HUDEP-2 (cell line): ENCODE results near the gene LRP1B.

Experiments used
- DNase-seq, 76 experiments: peaks; one replicate each; lab custom pipeline; 2025; ENCODE audit not compliant: unreplicated experiment in 76 of 76; lab: John Stamatoyannopoulos, UW

Gene LRP1B

DNA sequence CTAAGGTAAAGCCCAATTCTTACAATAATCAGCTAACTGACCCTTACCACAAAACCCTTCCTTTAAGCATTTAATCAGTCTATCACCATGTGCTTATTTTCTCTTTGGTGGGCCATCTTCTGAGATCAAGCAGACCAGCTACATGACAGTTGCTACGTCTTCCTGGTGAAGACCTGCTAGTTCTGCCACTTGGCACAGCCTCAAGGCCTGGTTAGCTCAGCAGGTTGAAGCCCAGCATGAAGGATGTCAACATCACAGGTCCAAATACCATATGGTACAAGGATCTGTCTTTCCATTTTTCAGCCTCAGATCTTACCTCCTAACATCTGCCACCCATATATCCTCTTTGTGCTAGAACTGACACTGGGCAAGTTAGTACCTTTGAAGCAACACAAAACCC, 636.9 kb downstream of the LRP1B start:
- no peak for DNase-seq

DNA sequence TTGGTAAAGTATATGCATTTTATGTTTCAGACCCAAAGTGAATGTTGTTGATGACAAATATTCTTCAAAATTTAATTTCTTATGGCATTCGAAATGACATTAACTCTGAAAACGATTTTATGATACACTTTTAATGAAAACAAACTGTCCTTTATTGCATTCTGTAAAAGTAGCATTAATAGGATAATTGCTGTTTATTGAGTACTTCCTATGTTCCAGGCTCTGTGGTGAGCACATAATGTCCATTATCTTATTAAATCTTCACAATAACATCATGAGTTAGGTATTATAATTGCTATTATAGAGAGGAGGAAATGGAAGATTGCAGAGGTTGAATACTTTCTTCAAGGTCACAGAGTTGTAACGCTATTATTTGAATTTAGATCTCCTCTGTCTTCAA, 638.0 kb downstream of the LRP1B start:
- DNase-seq, result no peak

DNA sequence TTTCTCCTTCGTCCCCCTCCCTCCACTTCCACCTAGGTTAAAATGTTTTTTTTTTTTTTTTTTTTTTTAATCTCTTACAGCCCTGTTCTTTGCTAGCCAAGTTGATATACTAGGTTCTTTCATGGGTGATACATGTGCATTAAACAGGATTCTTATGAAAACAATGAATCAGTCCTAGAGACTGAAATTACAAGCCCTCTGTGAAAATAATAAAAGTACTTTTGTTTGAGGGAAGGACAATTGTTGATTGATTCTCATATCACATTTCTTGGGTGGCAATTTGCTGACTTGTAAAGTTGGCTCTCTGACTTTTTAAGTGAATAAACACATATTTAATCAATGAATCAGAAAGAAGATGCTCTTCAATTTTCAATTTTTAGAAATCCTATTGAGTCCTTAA, 639.9 kb downstream of the LRP1B start:
- no peak for DNase-seq

DNA sequence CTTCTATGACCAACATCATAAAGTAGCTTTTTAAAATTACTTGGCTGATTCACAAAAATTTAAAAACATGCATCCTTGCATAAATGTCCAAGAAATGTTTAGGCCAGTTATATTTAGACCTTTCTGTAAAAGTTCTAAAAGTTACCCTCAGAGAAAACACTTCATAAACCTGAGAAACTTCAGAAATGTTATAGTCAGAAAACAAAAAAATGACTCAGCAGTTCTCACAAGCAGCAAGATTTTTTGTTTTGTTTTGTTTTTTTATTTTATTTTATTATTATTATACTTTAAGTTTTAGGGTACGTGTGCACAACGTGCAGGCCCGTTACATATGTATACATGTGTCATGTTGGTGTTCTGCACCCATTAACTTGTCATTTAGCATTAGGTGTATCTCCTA, 648.1 kb downstream of the LRP1B start:
- DNase-seq, result no peak

DNA sequence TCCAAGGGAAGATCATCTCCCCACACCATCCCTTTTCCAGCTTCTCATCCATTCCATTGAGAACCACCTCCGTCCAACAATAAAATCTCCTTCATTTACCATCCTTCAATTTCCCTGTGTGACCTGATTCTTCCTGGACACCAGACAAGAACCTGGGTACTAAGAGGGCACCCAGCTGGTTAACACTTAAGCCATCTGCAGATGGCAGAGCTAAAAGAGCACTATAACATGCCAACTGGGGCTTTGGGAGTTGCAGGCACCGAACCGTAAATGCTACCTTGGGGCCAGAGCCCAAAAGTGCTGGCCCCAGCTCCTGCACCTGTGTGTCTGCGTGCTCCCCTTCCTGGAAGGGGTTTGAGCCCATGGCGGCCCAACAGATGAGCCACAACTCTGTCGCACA, 655.0 kb downstream of the LRP1B start:
- no peak for DNase-seq

DNA sequence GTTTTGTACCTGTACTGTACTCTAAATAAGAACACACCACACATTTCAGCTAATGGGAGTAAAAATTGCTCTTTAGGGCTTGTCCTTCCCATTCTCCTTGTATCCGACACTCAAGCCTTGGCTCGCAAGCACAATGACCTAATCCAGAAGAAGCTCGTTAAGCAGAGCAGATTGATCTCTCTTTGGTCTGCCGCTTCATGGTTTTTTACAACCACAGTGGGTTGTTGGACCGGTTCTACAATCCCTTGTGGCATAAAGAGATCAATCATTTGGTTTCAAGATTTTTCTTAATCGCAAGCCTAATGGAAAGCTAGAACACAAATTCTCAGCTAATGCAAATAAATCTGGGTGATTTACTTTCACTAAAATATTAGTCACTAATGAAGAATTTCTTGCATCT, 662.1 kb downstream of the LRP1B start:
- no peak for DNase-seq

DNA sequence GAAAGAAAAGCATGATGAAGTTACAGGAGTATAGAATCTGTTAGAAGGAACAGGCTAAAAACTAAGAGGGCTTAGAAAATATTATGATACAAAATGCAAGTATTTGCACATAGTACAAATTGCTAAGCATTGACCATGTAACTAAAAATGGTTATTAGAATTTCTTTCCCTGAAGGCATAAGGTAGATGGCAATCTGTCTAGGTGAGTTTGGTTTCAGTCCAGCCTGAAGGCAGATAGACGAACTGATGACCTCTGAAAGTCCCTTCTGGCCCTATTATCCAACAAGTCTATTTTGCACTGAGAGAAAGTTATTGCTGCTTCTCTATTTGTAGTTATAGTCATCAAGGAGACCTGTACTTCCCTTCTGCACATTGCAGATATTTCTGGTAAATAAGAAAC, 663.5 kb downstream of the LRP1B start:
- DNase-seq, result no peak

DNA sequence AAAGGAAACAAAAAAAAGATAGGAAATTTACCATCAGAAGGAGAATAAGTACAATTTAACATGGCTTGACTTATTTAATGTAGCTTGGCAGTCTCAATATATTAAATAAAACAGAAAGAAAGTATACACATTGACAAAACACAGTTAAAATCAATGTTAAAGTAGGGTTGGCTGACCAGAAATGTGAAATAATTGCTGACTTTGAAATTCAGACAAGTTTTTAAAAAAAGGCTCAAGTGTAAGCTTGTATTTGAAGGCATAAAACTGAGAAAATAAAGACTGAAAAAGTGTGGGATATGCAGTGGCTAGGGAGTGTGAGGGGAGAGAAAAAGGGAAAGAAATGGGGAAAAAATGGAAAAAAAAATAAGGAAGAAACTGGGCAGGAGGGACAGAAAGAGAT, 665.8 kb downstream of the LRP1B start:
- no peak for DNase-seq

DNA sequence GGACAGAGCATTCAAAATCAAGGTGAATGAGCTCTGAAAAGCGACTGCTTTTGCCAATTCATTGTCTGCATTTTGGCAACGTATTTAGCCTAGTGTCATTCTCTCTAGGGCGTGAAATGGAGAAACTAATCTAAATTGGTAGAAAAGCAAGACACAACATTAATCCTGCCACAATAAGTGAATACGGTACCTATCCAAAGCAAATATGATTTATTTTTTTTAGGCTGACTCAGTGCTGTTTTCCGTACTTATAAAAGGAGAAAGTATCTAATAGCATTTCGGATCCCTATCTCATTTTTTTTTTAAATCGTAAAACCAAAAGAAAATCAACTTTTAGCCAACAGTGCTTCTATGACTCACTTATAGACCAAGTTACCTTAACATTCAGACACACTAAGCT, 672.5 kb downstream of the LRP1B start:
- DNase-seq, result no peak

DNA sequence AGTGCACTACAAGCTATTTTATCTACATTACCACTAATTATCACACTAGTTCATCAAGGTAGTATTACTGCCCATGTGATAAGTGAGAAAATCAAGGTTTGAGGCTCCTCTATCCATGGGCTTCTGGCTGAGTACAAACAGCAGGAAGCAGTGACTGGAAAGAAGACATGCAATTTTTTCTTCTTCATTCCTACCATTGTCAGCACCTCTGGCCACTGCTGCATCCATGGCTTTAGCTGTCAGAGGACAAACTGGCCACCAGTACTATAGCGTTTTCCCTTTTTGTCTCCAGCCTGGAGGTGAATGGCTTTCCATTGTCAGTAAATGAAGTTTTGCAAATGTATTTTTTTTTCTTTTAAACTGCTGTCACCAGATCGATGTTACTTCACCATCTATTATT, 674.9 kb downstream of the LRP1B start:
- DNase-seq, result peak in 8 of 76 experiments; percentile 0 to 53 (median 14)

DNA sequence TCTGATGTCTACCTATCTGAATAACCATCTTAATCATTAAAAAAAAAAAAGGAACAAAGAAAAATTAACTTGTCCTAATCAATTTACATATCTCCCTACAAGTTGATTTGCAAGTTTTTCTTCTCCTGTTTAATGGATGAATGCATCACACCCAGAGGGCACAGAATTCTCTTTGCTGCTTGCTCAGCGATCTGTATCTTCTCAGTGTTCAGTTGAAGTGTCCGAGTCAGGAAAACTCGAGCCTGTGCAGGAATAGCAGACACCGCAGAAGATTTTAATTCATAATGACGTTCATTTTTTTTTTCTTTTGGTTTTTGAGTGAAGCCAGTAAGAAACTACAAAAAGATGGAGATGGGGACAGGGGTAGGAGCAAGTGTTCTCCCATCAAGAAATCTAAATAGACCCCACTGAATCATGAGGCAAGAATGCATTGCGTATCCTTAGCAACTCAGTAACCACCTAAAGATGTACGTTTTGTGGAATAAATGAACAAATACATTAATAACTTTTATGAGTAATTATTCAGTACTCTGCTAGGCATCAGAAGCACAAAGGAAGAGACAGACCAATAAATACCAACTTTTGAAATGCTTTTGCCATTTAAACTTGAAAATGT, 675.5 kb downstream of the LRP1B start:
- no peak for DNase-seq

DNA sequence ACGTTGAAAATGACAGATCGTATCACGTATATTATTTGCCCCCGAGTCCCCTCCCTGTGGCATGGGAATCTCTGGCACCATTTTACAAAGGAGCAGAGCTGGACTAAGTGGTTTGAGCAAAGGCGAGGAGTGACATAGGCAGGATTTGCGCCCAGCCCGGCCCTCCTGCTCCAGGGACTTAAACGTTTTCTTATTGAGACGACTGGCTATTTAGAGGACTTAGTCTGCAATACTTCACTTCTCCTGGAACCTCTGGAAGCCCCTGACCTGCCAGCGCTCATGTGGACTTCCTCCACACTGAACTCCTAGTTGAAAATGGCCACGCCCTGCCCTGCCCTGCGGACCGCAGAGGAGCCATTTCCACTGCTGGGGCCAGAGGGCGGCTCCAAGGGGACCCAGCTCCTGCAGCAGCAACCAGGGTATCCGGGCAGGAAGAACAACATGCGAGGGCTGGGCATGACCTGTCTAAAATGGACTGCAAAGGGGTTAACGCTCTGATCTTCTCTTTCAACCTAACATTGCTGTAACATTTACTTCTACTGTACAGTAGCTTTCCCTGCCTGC, 690.7 kb downstream of the LRP1B start:
- DNase-seq, result no peak

DNA sequence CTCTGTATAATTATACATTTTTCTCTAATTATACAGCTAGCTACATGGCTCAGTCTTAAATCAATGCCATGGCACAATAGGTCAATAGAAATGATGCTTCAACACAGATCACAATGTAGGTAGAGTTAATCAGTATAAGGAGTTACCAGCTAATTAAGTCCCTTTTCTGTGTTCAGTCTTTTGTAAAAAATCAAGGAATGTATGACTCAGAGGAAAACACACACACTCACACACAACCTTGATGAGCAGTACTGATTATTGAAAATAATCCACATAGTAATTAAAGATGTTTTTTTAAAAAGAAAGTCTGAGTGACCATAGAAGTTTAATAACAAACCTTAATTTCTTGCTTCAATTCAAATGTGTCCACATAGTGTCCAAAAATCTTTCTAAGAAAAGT, 691.3 kb downstream of the LRP1B start:
- DNase-seq, result no peak

DNA sequence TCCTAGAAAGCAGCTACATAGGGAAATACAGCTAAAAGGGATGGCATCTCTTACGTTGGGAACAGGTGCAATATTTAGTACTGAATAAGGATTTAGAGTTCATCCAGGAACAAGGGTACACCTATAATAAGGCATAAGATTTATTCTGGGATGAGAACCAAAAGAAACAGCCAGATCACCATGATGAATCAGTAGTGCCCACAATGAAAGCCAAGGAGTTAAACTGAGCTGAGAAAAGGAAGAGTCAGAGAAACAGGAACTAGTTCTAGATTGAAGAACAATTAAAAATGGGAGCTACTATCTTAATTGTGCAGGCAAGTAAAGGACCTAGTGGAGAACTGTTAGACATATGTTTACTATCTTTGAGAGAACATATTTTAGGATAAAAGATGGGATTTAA, 692.3 kb downstream of the LRP1B start:
- DNase-seq, result no peak

DNA sequence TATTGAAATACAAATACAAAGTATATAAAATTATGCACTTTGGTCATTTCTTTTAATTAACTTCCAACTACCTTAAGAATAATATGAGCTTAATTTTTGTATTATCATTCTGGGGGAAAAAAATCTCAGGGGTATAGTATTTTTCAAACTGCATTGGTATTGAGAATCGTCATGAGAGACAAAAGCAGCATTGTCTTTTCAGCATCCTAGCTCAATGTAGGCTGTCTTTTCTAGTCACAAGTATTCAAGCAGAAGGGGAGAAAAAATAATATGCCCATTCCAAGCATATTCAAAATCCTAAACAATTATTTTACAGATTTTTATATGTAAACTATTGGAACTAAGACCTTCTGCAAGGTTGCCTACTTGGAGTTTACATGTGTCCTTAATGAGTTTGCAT, 693.3 kb downstream of the LRP1B start:
- no peak for DNase-seq

DNA sequence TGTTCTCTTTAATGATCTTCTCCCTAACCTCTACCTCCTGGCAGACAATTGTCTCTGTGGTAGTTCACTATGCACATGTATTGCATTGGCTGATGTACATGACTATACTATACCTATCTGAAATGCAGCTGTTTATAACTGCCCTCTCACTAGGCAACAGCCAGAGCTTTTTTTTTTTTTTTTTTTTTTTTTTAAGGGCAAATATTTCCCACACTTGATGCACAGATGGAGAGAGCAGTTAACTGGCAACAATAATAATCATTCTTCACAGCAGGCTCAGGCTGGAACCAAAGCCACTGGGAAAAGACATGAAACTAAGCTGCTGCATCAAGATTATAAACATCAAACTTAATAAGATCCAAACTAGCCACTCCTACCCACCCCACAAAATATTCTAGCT, 707.7 kb downstream of the LRP1B start:
- DNase-seq, result no peak

DNA sequence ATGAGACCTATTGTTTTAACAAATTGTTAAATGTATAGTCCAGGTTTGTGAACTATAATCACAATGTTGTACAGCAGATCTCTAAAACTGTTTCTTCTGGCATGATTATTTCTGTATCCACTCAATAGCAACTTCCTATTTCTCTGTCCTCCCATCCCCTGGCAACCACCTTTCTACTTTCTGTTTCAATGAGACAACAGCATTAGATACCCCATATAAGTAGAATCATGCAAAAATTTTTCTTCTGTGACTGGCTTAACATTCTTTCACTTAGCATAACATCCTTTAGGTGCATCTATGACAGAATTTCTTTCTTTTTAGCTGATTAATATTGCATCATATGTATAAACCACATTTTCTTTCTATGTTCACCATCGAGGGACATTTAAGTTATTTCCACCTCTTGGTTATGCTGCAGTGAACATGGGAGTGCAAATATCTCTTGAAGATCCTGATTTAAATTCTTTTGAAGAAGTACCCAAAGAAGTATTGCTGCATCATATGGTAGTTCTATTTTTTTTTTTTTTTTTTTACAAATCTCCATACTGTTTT, 713.5 kb downstream of the LRP1B start:
- no peak for DNase-seq

DNA sequence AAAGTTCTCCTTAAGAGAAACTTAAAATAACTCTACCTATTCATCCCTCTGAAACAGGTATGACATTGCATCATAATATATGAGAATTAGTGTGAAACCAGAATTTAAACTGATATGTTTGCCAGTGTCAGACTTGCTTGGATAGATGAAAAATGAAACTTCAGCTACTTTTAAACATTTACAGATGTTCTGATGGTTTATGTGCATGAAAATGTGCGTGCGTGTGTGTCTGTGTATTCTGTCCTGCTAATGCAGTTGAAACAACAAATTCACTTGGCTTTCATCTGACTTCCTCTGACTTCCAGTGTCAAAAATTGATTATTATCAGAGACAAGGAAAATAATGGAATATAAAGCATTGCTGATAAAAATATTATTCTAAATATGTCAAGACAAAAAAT, 719.4 kb downstream of the LRP1B start:
- DNase-seq, result no peak

DNA sequence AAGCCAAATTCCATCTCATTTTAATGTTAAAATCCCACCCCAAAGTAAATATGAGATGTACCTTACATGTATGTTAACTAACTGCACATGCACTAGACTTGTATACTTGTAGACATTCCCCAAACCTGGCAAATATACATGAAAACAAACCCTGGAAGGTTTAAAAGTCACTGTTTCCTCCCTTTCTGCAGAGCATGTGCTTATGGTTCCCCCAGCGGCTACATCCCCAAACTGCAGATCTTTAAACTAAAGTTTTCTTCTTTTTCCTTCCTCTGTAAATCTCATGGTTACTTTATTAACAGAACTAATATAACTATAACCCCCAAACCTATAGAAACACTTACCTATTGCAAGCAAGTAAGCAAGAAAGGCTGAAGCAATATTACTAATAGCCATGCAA, 731.5 kb downstream of the LRP1B start:
- peak in 2 of 76 experiments; percentile 3 to 12 for DNase-seq

DNA sequence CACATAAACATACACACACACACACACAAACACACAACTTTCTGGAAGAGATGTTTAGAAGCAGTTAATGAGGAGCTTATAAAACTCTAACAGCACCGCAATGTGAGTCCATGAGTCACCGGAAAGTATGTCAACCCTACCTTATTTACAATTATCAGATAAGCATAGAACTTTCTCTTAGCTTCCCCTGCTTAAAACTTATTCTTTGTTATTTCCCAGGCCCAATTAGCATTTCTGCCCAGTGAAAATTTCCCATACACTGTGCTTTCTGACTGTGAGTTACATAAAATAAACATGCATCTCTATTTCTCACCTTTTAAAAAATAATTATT, 737.6 kb downstream of the LRP1B start:
- no peak for DNase-seq

DNA sequence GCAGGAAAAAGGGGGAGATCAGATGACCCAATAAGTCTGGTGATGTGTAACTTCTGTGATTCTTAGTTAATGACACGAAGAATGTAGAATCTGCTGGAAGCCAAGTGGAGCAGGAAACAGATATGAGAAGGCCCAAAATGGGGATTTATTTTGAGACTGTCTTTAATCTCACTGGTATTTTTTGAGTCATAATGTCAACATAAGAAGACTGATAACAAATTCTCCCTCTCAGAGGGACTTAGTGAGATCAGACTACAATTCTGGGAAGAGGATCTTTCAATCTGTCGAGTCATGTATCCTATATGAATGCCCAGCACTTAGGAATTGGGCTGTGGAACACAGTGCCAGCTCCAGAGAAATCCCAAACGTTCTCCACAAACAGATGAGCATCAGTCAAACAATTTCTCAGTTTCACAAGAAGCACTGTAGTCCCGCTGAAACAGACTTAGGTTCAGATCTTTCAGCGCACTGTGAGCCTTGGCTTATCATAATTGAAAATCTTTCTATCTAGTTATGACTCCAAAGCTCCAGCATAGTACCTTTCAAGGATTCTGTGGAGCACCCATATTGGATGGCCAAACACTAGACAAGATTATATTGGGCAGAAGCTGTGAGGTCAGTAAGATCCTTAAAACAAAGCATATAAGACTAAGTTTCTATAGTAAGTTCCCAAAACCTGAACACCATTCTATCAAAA, 738.2 kb downstream of the LRP1B start:
- DNase-seq, result no peak

DNA sequence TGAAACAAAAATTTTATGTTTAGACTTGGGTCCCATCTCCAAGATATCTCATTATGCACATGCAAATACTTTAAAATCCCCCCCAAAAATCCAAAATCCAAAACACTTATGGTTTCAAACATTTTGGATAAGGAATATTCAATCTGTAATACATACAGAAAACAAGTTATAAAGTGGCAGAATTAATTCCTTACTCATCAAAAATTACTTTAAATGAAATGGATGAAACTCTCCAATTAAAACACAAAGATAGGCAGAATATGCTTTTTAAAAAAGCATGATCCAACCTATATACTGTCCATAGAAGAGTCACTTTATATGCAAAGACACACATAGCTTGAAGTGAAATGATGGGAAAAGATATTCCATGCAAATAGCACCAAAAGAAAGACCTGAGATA, 744.6 kb downstream of the LRP1B start:
- no peak for DNase-seq
